ENCODE data around the gene STX4. TPM values are rescaled to one million over a fixed set of nuclear protein-coding genes. Genes with fewer than 3 reads are reported as not detected.
"Not testable (repeated sequence)": the region's sequence is repeated elsewhere in the genome, so short reads cannot be mapped to it uniquely, and the experiment has no call there.

The STX4 gene
- total RNA-seq, 2 experiments from 2014 or later = 60.0 to 75.6 TPM

DNA sequence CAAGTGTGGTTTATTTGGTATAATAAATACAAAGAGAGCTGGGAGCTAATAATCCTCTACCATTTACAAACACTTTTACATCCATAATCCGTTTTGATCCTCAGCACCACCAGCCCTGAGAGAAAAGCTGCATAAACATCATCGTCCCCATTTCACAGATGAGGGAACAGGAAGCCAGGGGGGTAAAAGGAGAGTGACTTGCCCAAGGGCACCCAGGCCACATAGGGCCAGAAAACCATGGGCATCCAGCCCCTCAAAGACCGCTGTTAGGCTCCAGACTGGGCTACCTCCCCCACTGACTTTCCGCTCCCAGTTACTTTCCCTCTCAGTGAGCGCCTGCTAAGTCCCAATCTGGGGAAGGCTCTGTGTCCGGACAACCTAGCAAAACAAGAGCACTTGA lies 29.6 kb upstream of the STX4 start:
- no peaks in the 10 kb centered on the region for H3K9me3 Mint-ChIP-seq (ENCODE audit: low read depth)
- H3K4me1 Mint-ChIP-seq = no peaks in the 10 kb centered on the region
- ATAC-seq (no peak), DNase-seq (no peak)
- H3K27me3 Mint-ChIP-seq = peaks cover 22% of the 10 kb centered on the region
- no peaks in the 10 kb centered on the region for H3K36me3 Mint-ChIP-seq
- no peak overlapping the region for H3K4me3 Mint-ChIP-seq
- CTCF ChIA-PET = interaction anchor here (0.5 to 0.9 kb wide), 2 partner anchors 13 to 159 kb away, joined by 3 read pairs; no protein-coding TSS in a partner anchor
- no peak overlapping the region for H3K27ac Mint-ChIP-seq

DNA sequence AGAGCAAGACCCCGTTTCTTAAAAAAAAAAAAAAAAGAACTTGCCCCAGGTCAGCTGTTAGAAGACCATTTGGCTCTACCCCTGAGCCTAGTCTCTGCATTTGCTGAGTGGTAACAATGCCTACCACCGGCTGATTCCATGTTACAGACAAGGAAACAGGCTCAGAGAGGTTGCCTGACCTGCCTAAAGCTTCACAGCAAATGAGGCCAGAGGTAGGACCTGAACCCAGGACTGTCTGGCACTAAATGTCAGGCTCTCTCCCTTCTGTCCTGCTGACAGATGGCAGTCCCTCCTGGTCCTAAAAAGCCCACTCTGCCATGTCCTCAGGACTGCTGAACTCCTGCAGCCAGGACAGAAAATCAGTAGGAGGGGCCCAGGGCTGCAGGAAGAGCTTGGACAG lies 28.7 kb upstream of the STX4 start:
- DNase-seq = no peak
- H3K36me3 Mint-ChIP-seq = no peaks in the 10 kb centered on the region
- no peak overlapping the region for H3K4me3 Mint-ChIP-seq
- no peaks in the 10 kb centered on the region for H3K9me3 Mint-ChIP-seq (ENCODE audit: low read depth)
- CTCF ChIA-PET = interaction anchor here (0.8 to 1.1 kb wide), 2 partner anchors 22 to 138 kb away, joined by 3 read pairs; no protein-coding TSS in a partner anchor
- peaks cover 30% of the 10 kb centered on the region for H3K27me3 Mint-ChIP-seq
- ATAC-seq = no peak
- no peaks in the 10 kb centered on the region for H3K4me1 Mint-ChIP-seq
- H3K27ac Mint-ChIP-seq = no peak overlapping the region

DNA sequence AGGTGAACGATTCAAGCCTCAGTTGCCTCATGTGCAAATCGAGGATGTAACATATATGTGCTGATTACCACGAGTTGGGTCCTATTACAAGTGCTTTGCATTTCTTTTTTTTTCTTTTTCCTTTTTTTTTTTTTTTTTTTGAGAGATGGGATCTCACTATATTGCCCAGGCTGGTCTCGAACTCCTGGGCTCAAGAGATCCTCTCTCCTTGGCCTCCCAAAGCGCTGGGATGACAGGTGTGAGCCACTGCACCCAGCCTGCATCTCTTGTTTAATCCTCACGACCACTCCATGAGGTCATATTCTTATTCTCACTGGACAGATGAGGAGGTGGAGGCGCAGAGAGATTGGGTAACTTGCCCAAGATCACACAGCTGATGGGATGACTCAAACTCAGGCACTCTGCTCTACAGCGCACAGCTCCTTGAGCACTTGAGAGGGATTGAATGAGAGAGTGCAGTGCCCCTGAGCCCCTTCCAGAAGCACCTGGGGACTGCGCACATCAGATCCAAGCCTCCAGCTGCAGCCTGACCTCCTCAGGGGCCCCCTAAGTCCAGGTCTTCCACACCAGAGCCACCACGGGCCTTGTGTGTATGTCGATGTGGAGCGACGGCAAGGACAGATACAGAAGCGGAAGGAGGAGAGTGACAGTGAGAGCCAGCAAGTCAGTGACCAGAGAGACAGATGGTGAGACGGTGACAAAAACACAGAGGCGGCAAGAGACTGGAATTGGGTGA lies 27.8 kb upstream of the STX4 start:
- H3K27me3 Mint-ChIP-seq = peaks cover 35% of the 10 kb centered on the region
- no peak overlapping the region for H3K27ac Mint-ChIP-seq
- CTCF ChIA-PET = interaction anchor here (1.1 kb wide), 1 partner anchor 137 kb away, joined by 3 read pairs; no protein-coding TSS in a partner anchor
- no peak for DNase-seq
- no peak overlapping the region for H3K4me3 Mint-ChIP-seq
- H3K4me1 Mint-ChIP-seq = no peaks in the 10 kb centered on the region
- ATAC-seq = no peak
- no peaks in the 10 kb centered on the region for H3K9me3 Mint-ChIP-seq (ENCODE audit: low read depth)
- no peaks in the 10 kb centered on the region for H3K36me3 Mint-ChIP-seq

DNA sequence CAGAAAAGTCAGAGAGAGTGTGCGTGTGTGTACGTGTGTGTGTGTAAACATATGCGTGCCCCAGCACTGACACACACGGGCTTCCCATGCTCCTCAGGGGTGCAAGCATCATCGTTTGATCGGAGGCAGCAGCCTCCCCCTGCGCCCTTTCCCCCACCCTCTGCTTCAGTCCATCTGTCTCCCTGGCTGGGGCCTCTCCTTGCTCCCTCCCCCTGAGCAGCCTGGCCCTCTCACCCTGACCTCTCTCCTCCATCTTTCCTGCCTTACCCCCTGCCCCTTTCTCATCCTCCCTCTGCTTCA lies 27.3 kb upstream of the STX4 start:
- ATAC-seq (no peak), DNase-seq (no peak)
- H3K4me1 Mint-ChIP-seq = peaks cover 3% of the 10 kb centered on the region
- no peak overlapping the region for H3K4me3 Mint-ChIP-seq
- H3K27me3 Mint-ChIP-seq = peaks cover 36% of the 10 kb centered on the region
- CTCF ChIA-PET = no interaction called here
- no peak overlapping the region for H3K27ac Mint-ChIP-seq
- no peaks in the 10 kb centered on the region for H3K9me3 Mint-ChIP-seq (ENCODE audit: low read depth)
- H3K36me3 Mint-ChIP-seq = no peaks in the 10 kb centered on the region

DNA sequence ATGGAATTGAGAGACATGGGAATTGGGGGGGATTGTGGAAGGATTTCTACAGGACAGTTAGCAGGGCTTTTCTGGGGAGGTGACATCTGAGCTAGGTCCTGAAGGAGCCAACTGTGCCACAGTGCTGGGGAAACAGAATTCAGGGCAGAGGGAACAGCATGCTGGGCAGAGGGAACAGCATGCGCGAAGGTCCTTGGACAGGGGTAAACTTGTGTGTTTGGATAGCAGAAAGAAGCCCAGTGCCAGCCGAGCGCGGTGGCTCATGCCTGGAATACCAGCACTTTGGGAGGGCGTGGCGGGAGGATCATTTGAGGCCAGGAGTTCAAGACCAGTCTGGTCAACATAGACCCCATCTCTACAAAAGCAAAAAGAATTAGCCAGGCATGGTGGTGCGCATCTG lies 26.8 kb upstream of the STX4 start:
- no peak overlapping the region for H3K27ac Mint-ChIP-seq
- no peak for ATAC-seq
- no peak for DNase-seq
- peaks cover 6% of the 10 kb centered on the region for H3K4me1 Mint-ChIP-seq
- no peaks in the 10 kb centered on the region for H3K36me3 Mint-ChIP-seq
- peaks cover 42% of the 10 kb centered on the region for H3K27me3 Mint-ChIP-seq
- CTCF ChIA-PET = no interaction called here
- H3K4me3 Mint-ChIP-seq = no peak overlapping the region
- no peaks in the 10 kb centered on the region for H3K9me3 Mint-ChIP-seq (ENCODE audit: low read depth)

DNA sequence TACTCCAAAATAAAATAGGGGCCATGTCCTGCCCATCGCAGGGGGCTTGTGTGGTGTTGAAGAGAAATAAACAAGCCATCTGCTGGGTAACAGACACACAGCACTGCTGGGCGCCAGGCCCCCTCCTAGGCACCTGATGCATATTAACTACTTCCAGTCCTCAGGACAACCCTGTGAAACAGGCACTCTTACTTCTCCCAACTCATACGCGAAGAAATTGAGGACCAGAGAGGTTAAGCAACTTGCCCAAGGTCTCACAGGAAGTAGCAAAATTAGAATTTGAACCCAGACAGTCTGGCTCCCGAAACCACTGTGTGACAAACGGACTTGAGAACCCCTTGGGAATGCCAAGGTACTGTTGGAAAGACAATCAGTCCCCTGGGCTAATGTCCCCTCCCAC lies 25.7 kb upstream of the STX4 start:
- H3K27ac Mint-ChIP-seq = no peak overlapping the region
- H3K4me1 Mint-ChIP-seq = peaks cover 6% of the 10 kb centered on the region
- no peaks in the 10 kb centered on the region for H3K36me3 Mint-ChIP-seq
- H3K4me3 Mint-ChIP-seq = no peak overlapping the region
- CTCF ChIA-PET = interaction anchor here (0.9 kb wide), 1 partner anchor 25 kb away, joined by 3 read pairs; no protein-coding TSS in a partner anchor
- H3K9me3 Mint-ChIP-seq (ENCODE audit: low read depth) = no peaks in the 10 kb centered on the region
- peaks cover 51% of the 10 kb centered on the region for H3K27me3 Mint-ChIP-seq
- no peak for DNase-seq
- ATAC-seq = no peak

DNA sequence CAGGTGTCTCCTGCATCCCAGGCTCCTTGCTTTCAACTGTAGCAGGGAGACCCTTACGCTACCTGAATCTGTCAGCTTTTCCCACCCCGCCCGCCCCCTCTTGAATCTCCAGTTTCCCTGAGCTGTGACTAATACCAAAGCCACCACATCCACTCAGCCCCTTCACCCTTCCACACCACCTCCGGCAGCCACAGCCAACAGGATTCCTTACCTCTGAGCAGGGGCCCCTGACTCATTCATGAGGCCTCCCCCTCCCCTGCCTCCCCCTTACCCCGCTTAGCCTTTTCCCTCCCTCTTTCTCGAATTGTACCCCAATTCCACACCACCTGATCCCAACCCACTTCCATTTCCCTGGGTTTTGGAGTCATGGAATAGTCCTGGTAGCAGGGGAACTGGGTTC lies 25.2 kb upstream of the STX4 start:
- H3K27me3 Mint-ChIP-seq = peaks cover 55% of the 10 kb centered on the region
- H3K9me3 Mint-ChIP-seq (ENCODE audit: low read depth) = no peaks in the 10 kb centered on the region
- ATAC-seq (no peak), DNase-seq (no peak)
- peaks cover 6% of the 10 kb centered on the region for H3K4me1 Mint-ChIP-seq
- no peaks in the 10 kb centered on the region for H3K36me3 Mint-ChIP-seq
- CTCF ChIA-PET = interaction anchor here (0.9 kb wide), 1 partner anchor 25 kb away, joined by 3 read pairs; no protein-coding TSS in a partner anchor
- H3K4me3 Mint-ChIP-seq = no peak overlapping the region
- H3K27ac Mint-ChIP-seq = no peak overlapping the region

DNA sequence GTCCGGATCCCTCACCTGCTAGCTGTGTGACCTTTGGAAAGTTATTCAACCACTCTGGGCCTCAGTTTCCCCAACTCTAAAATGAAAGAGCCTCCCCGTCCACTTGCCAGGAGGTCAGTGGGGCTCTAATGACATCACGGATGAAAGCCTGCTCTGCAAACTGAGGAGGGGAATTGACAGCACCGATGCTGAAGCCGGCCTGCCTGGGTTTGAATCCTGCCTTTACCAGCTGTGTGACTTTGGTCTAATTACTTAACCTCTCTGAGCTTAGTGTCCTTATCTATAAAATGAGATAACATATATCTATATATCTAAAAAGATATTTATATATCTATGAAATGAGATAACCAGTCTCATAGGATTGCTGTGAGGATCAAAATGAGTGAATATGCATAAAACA lies 24.8 kb upstream of the STX4 start:
- ATAC-seq (no peak), DNase-seq (no peak)
- Mint-ChIP-seq H3K36me3 (no peaks in the 10 kb centered on the region), H3K4me3 (no peak overlapping the region), H3K27ac (no peak overlapping the region), H3K4me1 (peaks cover 6% of the 10 kb centered on the region), H3K9me3 (ENCODE audit: low read depth) (no peaks in the 10 kb centered on the region), H3K27me3 (peaks cover 60% of the 10 kb centered on the region)
- CTCF ChIA-PET = interaction anchor here (0.8 to 1.2 kb wide), 4 partner anchors 10 to 31 kb away, joined by 3 read pairs; no protein-coding TSS in a partner anchor

DNA sequence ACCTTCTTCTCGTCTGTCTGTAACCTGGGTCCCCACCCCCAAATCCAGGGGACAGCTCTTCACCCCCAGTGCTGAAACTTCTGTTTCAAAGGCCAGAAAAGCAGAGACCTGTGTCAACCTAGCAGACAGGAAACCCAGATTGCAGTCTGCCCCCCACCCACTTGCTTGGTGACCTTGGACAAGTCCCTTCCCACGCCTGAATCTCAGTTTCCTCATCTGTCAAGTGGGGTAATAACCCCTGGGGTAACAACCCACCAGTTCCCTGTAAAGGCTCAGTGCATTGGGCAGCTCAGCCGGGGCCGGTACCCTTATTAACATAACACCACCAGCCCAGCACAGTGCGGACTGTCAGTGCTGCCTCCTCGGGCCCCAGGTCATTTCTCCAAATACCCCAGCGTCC lies 24.2 kb upstream of the STX4 start:
- Mint-ChIP-seq H3K27ac (no peak overlapping the region), H3K9me3 (ENCODE audit: low read depth) (no peaks in the 10 kb centered on the region), H3K36me3 (no peaks in the 10 kb centered on the region), H3K4me1 (peaks cover 6% of the 10 kb centered on the region), H3K4me3 (no peak overlapping the region), H3K27me3 (peaks cover 63% of the 10 kb centered on the region)
- DNase-seq (no peak), ATAC-seq (no peak)
- CTCF ChIA-PET = interaction anchor here (0.8 to 1.2 kb wide), 3 partner anchors 10 to 31 kb away, joined by 3 read pairs; no protein-coding TSS in a partner anchor

DNA sequence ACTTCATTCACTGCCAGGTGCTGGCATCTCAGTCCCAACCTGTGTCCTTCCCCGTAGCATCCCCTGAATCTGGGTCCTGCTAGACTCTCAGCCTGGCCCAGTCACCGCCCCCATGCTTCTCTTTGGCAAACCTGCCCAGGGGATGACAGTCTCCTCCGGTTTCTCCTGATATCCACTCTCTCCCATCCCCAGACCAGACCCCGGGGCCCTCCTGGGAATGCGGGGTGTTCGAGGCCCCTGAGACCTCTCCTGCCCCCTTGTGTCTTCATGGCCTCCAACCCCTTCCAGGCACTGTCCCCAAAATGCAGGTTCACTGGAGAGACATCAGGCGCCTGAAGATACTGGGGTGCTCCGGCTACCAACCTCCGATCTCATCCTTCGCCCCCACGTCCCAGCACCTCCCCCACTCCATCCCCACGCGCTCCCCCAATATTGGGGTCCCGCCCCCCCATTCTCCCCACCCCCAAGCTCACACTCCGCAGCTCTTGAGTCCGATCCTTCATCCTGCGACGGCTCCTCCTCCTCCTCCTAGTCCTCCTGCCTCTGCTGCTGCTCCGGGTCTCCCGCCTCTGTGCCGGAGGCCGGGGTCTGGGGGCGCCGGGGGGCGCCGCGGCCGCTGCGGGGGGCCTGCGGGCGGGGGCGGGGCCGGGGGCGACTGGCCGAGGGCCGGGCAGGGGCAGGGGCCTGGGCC lies 23.3 kb upstream of the STX4 start:
- no peak overlapping the region for H3K27ac Mint-ChIP-seq
- CTCF ChIA-PET = interaction anchor here (1.2 kb wide), 1 partner anchor 15 kb away, joined by 3 read pairs; no protein-coding TSS in a partner anchor
- DNase-seq (no peak), ATAC-seq (no peak)
- no peak overlapping the region for H3K4me3 Mint-ChIP-seq
- no peaks in the 10 kb centered on the region for H3K36me3 Mint-ChIP-seq
- peaks cover 67% of the 10 kb centered on the region for H3K27me3 Mint-ChIP-seq
- peaks cover 6% of the 10 kb centered on the region for H3K4me1 Mint-ChIP-seq
- H3K9me3 Mint-ChIP-seq (ENCODE audit: low read depth) = no peaks in the 10 kb centered on the region

DNA sequence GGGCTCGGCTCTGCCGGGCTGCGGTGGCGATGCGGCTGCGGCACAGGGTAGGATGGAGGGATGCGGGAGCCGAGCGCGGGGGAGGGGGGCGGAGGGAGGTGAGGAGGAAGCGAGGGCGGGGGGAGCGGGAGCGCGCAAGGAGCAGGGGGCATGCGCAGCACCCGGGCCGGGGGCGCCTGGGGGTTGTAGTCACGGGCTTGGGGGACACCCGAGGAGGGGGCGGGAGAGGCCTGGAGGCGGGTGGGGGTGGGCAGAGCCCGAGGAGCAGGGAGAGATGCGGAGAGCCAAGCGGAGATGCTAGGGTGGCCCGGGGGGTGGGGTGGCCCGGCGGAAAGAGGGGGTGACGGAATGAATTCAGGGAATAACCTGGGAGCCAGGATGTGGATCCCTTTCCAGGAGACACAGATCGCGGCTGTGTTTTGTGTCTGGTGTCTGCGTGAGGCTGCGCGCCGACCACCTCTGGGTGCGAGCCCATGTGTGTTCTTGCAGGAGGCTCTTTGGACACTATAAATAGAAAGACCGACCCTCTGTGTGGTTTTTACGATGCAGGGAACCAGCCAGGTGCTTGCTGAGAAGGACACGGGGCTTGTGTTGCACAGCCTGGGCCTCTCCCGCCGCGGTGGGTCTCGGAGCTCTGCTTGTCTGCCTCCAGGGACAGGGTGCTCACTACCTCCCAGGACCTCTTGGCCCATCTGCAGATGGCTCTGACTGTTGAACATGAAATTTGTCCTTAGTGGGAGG lies 22.6 kb upstream of the STX4 start, which contains the start of gene STX1B:
TSS of gene STX1B (minus strand) at position 54 of the 741 bp plus-strand sequence. CDS start 242 bp downstream, outside the sequence.
- CTCF ChIA-PET = no interaction called here
- Mint-ChIP-seq H3K9me3 (ENCODE audit: low read depth) (no peaks in the 10 kb centered on the region), H3K27ac (no peak within 1 kb of the TSS), H3K27me3 (peaks cover 67% of the 10 kb centered on the region), H3K36me3 (no peaks in the 10 kb centered on the region), H3K4me1 (peaks cover 6% of the 10 kb centered on the region), H3K4me3 (peak within 1 kb of the TSS; percentile 51)
- DNase-seq (no peak), ATAC-seq (peak; percentile 52)

DNA sequence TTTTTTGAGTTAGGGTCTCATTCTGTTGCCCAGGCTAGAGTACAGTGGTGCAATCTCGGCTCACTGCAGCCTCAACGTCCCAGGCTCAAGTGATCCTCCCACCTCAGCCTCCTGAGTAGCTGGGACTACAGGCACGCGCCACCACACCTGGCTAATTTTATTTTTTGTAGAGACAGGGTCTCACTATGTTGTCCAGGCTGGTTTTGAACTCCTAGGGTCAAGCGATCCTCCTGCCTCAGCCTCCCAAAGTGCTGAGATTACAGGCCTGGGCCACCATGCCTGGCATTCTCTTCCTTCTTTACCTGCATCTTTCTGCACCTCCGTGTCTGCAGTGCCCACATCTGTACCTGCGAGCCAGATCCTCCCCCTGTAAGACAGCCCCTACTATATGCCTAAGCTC lies 21.5 kb upstream of the STX4 start:
- ATAC-seq; H3K27ac Mint-ChIP-seq; H3K4me3 Mint-ChIP-seq; H3K4me1 Mint-ChIP-seq; H3K36me3 Mint-ChIP-seq; DNase-seq; H3K9me3 Mint-ChIP-seq (ENCODE audit: low read depth): not testable (repeated sequence)
- CTCF ChIA-PET = interaction anchor here (0.7 kb wide), 1 partner anchor 403 kb away, joined by 3 read pairs; no protein-coding TSS in a partner anchor
- peaks cover 63% of the 10 kb centered on the region for H3K27me3 Mint-ChIP-seq

DNA sequence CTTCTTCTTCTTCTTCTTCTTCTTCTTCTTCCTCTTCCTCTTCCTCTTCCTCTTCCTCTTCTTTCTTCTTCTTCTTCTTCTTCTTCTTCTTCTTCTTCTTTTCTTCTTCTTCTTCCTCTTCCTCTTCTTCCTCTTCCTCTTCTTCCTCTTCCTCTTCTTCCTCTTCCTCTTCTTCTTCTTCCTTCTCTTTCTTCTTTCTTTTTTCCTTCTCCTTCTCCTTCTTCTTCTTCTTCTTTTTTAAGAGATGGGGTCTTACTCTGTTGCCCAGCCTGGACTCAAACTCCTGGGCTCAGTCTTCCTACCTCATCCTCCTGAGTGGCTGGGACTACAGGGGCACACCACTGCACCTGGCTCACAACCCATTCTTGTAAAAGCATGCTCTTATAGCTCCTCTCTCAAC lies 20.1 kb upstream of the STX4 start:
- H3K9me3 Mint-ChIP-seq (ENCODE audit: low read depth); H3K4me1 Mint-ChIP-seq; H3K27ac Mint-ChIP-seq; CTCF ChIA-PET; ATAC-seq; DNase-seq; H3K36me3 Mint-ChIP-seq; H3K4me3 Mint-ChIP-seq: not testable (repeated sequence)
- peaks cover 57% of the 10 kb centered on the region for H3K27me3 Mint-ChIP-seq
